ENCODE results near the gene LGI4.
A peak's percentile ranks its signal among the peaks of the same experiment; 100 is the strongest.
"Not testable (repeated sequence)": the region's sequence is repeated elsewhere in the genome, so short reads cannot be mapped to it uniquely, and the experiment has no call there.

LGI4 gene

DNA sequence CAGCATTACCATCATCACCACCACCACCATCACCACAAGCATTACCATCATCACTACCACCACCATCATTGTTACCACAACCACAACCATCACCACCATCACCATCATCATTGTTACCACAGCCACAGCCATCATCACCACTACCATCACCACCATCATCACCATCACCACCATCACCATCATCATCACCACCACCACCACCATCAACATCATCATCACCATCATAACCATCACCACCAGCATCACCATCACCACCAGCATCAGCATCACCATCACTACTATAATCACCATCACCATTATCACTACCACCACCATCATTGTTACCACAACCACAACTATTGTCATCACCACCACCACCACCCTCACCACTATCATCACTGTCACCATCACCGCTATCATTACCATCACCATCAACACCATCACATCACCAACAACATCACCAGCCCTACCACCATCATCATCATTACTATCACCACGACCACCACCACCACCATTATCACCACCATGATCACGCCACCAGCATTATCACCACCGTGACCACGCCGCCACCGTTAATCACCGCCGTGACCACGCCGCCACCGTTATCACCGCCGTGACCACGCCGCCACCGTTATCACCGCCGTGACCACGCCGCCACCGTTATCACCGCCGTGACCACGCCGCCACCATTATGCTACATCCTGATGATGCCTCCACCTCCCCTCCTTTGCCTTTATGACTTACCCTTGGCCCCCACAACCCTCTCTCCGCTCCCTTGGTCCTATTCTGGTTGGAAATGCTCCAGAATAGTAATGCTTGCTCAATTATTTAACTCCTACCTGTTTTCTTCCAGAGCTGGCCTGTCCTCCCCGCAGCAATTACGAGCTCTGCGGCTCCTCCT lies 29.2 kb downstream of the LGI4 start:
- no peak for DNase-seq

DNA sequence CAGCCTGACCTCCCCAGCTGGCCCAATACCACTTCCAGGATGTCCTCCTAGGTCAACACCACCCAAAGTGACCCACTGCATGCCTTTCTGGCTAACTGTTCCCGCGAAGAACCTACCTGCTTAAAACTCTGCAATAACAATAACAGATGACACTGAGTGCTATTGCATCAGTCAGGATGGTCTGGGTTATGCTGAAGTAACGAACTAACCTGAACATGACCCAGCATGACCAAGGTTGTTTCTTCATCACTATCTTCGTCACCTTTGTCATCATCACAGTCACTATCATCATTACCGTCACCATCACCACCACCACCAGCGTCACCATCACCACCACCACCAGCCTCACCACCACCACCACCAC lies 29.8 kb downstream of the LGI4 start:
- no peak for DNase-seq

DNA sequence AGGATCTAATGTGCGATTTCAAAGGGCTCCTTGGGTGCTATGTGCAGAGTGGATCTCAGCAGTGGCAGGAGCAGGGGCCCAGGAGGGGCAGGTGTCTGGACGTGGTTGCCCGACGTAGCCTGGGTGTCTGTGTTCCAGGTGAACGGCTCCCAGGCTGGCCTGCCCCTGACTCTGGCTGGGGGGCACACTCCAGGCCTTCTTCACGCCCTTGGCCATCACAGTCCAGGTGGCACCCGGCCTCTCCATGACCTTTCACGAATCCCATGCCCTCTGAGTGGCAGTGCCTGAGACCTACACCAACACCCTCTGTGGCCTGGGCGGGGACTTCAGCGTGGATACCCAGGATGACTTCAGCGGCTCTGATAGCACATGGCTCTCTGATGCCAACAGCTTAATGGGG lies 30.5 kb downstream of the LGI4 start:
- DNase-seq = no peak

DNA sequence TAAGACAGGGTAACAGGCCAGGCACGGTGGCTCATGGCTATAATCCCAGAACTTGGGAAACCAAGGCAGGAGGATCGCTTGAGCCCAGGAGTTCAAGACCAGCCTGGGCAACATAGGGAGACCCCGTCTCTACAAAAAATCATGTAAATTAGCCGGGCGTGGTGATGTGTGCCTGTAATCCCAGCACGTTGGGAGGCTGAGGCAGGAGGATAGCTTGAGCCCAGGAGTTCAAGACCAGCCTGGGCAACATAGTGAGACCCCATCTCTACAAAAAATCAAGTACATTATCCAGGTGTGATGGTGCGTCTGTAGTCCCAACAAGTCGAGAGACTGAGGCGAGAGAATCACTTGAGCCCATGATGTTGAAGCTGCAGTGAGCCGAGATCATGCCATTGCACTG lies 31.2 kb downstream of the LGI4 start:
- not testable (repeated sequence) for DNase-seq

- DNase-seq = not testable (repeated sequence)
Observed at GRCh38 chr19:35101949-35102348, 32.9 kb downstream of the LGI4 start.

DNA sequence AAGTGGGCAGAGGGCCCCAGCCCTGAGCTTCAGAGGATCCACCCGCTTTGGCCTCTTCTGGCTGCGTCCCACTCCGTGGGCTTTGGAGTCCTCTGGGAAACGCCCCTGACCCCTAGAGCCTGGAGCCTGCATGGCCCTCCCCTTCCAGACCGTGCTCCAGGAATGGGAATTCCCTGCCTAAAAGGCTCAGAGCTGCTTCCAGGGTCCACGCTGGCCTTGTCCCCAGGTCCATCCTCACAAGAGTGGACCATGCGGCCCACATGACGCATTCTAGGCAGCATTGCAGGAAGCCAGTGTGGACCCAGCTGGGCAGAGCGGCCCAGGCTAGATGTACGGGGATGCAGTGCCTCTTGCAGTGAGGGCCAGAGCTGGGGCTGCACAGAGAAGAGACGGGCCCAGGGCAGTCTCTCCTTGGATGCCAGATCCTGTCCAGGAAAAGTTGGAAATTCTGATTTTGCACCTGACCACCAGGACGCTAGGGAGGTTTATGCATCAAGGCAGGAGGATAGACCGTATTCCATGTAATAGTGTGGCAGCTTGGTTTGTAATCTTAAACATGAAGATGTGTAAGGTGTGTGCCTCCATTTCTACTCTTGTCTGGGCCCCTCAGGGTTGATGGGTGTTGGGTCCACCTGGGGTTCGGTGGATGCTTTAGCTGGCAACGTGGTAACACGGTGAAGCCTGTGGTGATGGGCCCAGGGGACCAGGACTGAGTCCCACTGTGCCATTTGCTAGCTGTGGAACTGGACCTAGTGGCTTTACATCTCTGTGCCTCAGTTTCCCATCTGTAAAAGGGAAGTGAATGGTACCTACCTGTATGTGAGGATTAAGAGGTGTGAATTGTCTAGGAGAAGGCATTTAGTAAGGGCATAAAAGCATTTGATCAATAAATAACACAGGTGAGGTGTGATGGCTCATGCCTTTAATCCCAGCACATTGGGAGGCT lies 34.0 kb downstream of the LGI4 start:
- DNase-seq = no peak

DNA sequence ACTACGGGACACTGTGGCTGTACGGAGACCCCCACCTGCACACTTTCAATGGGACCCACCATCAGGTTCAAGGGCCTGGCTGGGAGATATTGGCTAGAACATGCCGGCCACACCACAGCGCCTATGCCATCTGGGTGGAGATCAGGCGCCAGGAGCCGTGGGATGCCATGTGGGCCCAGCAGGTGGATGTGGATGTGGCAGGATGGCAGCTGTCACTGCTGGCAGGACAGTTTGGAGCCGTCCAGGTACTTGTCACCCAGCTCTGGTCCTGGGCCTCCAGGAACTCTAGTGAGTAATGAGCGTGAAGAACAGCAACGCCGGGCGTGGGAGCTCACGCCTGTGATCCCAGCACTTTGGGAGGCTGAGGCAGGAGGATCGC lies 35.0 kb downstream of the LGI4 start:
- no peak for DNase-seq

DNA sequence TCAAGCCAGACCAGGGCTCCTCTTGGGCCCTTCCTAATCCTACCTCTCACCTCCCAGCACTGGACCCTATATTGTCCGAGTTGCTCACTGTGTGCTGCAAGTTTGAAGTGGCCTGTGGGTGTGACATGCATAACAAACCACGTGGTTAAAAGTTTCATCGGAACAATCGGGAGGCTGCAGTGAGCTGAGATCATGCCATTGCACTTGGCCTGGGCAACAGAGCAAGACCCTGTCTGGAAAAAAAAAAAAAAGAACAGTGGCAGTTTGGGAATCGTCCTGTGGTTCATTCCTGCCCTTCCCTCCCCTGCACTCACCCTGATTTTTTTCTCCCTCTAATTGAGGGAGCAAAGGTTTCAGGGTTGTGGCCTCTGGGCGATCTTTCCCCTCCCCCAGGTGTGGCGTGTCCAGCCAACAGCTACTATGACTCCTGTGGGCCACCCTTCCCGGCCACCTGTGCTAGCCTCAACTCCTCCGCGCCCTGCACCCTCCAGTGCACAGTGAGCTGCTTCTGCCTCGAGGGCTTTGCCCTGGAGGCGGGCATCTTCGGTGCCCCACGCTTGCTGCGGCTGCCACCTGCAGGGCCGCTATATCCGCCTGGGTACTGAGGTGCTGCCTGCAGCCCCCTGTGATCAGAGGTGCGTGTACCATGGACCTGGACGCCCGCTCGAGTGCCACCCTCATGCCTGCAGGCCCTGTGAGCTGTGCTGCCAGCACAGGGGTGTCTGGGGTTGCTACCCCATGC lies 35.5 kb downstream of the LGI4 start:
- no peak for DNase-seq

- DNase-seq = no peak
Observed at GRCh38 chr19:35098413-35099049, 36.3 kb downstream of the LGI4 start.

GRCh38 chr19:35095667-35096368 lies 39.0 kb downstream of the LGI4 start:
- DNase-seq = no peak

DNA sequence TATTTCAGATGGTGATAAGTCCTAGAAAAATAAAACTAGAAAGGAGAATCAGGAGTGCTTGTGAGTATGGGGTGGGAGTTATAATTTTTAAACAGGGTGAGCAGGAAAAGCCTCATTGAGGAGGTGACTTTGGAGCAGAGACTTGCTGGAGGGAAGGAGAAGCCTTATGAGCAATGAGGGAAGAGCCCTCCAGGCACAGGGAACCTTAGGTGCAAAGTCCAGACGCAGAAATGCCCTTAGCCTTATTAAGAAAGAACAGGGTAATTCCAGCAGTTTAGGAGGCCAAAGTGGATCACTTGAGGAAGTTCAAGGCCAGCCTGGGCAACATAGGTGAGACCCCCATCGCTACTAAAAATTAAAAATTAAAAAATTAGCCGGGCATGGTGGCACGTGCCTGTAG lies 40.2 kb downstream of the LGI4 start:
- DNase-seq = no peak

GRCh38 chr19:35093941-35094647 lies 40.8 kb downstream of the LGI4 start:
- no peak for DNase-seq

- DNase-seq = no peak
Observed at GRCh38 chr19:35093430-35093829, 41.4 kb downstream of the LGI4 start.

- peak; percentile 43 to 51 for DNase-seq
Observed at GRCh38 chr19:35090506-35091214, 44.2 kb downstream of the LGI4 start.

GRCh38 chr19:35090160-35090505 lies 44.7 kb downstream of the LGI4 start:
- no peak for DNase-seq

- no peak for DNase-seq
Observed at GRCh38 chr19:35089554-35089953, 45.3 kb downstream of the LGI4 start.

DNA sequence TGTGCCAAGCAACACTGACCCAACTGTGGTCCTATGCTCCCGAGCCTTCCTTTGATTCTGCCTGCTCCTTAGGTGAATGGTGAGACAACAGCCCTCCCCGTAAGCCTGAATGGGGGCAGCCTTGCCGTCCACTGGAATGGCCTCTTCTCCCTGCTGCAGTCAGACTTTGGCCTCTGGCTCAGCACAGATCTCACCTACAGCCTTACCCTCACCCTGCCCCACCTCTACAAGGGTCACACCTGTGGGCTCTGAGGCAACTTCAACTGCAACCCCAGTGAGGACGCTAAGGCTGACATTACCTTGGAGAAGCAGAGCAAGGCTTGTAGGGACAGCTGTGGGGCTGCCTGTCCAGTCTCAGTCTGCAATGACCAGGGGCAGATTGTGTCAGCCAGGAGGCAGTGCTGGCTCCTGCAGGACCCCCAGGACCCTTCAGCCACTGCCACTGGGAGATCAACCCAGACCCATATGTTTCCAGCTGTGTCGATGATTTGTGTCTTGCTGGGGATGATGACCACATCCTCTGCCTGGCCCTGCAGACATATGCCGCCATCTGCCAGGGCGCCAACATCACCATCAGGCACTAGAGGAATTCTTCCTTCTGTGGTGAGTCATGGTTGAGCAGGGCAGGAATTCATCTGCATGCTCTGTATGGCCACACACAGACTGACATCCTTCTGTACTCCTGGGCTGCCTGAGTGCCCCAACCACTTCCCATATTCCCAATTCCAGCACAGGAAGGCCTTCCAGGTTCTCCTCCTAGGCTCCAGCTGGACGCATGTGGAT lies 46.5 kb downstream of the LGI4 start:
- no peak for DNase-seq

DNA sequence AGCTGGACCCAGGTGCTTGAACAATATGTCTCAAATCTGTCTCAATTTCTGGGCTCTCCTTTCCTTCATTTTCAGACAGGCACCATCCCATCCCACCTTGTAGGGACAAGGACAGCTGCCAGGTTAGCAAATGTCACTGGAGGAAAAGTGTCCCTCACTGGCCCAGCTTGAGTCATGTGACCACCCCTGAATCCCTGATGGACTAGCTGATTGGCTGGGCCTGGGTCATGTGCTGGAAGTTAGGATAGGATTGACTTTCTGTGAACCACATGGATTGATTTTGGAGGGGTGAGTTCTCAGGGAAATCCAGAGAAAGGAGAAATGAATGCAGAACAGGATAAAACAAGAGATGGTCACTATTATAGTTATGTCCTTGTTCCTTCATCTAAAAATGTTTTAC lies 47.5 kb downstream of the LGI4 start:
- no peak for DNase-seq

DNA sequence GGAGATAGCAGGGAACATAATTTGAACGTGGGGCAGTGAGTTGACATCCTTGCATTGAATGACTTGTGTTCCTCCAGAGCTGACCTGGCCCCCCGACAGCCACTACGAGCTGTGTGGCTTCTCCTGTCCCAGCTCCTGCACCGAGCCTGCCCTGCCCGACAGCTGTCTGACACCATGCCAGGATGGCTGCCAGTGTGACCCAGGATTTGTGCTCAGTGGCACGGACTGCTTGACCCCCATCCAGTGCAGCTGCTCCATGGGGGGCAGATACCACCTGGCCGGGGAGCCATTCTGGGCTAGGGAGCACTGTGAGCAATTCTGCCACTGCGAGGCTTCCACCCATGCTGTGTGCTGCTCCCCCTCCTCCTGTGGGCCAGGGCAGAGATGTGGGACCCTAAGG lies 48.4 kb downstream of the LGI4 start:
- peak in 1 of 2 donors; percentile 28 for DNase-seq

DNA sequence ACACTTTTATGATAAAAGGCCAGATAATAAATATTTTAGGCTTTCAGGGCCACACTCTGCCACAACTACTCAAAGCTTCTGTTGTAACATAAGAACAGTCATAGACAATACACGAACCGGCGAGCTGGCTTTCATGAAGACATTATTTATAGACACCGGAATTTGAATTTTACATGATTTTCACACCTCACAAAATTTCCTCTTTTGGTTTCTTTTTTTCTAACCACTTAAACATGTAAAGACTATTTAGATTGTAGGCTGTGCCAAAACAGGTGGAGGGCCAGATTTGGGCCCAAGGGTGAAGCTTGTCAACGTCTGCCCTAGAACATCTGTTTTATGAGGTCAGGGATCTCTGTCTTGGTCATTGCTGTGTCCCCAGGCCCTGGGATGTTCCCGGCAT lies 48.9 kb downstream of the LGI4 start:
- DNase-seq = no peak
